NCI-H1092 (cell line): ENCODE data around the gene PCMTD2.
"Not testable (repeated sequence)": the region's sequence is repeated elsewhere in the genome, so short reads cannot be mapped to it uniquely, and the experiment has no call there.

Experiments used
- DNase-seq: peaks from one replicate; lab custom pipeline; 2025; lab: John Stamatoyannopoulos, UW

Gene PCMTD2

DNA sequence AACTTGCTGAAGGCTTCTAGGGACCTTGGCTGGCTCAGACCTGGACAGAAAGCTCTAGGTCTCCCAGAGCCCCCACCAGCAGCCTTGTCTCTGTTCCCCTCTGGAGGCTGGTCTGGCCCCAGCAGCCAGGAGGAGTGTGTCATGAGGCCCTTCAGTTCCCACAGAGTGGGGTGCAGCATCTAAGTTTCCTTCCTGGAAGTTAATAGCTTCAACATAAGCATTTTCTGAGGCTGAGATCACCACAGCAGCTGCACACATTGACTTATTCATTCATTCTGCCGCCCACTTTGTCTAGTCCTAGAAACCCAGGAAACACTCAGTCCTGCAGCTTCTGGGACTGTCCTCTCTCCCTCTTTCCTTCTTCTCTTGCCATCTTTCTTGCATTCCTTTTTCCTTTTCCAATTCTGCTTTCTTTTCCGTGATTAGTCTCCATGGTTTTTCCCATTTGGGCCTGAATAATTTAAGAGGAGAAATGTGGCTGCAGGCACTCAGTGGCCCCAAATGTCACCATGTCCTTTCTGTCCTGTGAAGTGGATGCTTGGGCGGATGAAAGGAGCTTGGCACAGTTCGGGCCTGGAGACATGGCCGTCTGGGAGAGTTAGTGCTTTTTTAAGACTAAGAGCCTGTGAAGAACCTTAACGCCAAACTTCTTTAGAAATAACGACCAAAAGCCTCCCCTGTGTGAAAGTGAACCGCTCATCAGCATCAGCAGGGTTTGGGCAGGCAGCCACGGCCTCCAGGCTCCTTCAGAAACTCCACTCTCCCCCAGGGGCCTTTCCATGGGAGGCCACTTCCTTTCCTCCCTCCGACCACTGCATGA lies 31.0 kb upstream of the PCMTD2 start:
- no peak for DNase-seq

DNA sequence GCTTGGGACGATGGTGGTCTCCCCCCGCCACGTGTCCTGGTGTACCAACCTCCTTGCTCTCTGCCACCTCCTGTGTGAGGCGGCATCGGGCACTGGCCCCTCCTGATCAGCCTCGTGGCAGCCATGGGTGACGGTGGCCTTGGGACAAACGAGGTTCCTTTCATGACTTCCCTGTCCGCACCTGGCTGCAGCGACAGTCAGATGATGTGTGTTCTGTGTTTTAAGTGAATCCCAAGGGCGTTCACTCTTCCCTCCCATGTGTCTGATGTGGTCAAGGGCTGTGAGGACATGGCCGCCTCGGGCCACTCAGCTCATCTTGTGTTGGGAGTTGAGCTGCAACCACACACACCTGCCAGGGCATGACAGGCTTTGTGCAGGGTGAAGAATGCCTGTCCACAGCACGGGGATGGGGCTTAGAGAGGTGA lies 30.4 kb upstream of the PCMTD2 start:
- DNase-seq, result no peak

DNA sequence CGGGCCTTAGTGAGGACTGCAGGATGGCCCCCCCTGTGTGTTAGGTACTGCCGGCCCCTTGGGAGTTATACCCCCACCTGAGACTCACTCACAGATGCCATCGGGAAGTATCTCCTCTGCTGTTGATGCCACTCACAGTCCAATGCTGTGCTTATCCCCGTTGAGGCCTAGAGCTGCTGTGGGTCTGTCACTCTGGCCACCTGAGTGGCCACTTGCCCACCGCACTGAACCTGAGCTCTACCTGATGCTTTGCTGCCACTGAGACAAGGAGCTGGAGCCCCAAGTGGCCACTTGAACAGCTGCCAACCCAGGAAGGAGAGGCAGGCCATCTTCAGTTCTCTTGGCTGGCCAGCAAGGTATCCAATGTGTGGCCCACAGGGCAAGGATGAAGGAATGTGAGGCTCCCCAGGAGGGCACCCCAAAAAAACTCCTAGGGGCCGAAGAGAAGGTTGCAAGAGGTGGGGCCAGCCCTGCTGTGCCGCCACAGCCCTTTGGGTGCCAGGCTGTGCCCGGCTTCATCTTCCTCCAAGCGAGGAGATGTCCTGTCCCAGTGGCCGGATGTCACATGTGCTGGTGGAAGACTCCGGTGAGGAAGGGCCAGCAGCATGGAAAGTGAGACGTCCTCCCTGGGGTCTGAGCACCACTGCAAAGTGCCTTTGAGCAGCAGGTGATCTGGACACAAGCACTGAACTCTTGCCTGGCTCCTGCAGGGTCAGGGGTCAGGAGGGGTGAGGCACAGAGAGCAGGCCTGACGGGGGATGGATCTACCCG lies 29.5 kb upstream of the PCMTD2 start:
- no peak for DNase-seq

DNA sequence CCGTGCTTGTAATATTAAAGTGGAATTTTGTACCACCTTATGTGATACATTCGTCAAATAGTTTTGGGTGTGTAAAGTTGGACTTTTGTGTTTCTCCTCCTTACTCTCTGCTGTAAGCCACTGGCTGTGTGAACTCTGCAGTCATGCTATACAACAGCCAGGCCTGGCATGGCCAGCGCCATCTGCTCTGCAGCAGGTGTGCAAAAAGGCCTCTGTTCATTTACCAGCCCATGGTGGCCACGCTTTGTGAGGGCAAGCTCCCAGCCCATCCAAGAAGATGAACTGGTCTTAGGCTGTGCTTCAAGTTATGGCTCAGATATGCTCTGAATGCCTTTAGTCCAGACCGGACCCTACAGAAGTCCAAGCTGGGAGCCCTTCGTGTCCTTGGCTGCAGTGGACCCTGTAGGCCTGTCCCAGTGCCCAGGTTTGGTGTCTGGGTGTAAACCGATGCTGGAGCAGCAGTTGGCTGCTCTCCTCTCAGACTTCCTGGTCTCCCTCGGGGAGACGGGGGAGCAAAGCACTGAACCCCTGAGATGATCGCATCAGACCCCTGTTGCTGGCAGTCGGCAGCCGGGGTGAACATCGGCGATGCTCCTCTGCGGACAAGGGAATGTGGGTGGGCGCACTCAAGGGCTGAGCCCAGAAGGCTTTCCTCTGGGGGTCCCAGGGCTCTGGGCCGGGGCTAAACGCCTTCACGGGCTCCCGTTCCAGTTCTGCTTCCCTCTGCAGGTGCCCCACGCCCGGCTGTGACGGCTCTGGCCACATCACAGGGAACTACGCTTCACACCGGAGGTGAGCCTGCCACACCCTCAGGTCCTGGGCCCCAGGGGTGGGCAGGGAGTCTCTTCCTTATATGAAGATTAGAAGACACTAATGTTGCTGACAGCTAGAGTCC lies 28.6 kb upstream of the PCMTD2 start:
- no peak for DNase-seq

DNA sequence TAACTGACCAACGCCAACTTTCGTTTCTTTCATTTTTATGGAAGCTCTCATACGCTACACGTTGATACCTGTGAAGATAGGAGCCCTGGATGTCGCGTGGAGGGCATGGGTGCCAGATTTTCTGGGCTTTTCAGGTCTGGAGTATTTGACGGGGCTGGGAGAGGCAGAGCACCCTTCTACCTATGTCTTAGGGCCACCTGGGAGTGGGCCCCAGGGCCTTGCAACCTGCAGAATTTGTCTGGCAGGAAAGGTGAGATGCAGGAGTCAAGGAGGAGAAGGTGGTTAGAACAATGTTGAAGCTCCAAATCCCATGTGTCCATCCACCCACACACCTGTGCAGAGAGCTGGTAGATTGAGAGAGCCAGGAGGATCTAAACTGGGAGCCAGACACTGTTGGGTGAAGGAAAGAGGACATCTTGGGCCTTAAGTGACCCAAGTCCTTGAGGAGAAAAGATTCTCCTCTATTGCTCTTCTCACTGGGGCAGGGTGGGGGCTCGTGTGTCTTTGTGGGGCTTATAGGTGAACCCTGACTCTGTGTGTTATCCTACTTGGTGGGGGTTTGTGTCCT lies 27.4 kb upstream of the PCMTD2 start:
- DNase-seq, result no peak

DNA sequence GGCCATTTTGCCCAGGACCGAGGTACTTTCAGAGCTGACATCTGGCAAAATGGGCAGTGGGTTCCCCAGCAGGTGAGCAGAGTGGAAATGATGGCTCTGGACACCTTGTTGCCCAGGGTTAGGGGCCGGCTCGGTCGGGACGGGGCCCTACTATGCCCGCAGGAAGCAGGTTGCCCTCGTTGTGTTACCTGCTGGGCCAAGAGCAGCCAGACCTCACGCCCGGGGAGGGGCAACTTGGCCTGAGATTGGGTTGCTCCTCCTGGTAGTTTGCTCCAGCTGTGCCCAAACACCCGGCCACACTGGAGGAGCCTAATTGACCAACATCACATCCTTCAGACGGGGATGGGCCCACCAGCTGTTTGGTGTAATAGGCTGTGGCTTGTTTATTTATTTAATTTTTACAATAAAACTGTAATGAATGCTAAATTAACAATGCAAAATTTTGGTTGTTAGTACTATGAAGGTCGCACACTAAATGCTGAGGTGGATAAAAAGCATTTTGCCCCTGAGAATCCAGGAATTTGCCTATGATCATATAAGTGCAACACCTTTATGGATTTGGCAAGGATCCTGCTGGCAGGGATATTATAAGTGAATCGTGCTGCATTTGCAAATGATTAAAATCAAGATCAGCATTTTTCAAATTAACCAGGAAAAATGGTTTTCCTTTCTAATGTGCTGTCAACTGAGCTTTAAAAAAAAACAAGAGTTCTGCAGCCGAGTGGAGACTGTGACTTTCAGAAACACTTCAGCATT lies 26.6 kb upstream of the PCMTD2 start:
- no peak for DNase-seq

DNA sequence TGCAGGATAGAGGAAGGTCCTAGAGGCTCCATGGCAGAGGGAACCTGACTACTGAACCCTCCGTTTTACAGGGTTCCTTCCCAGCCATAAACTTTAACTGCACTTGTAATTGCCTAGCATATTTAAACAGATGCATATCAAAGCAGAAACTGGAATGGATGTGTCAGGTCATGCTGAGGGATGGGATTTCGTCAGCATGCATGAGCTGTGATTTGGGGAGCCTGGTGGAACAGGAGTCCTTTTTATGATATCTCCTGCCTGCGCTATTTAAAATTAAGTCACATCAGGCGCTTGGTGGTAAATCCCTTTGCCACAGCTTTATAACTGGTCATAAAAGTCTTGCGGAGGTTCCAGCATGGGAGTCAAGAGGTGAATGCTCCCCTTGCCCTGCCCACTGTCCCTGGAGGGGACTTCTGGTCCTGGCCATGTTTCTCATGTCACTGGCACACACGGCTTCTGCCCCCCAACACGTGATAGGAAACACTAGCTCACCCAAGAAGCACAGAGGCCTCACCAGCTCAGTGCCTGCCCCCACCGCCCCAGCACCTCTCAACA lies 26.0 kb upstream of the PCMTD2 start:
- no peak for DNase-seq

DNA sequence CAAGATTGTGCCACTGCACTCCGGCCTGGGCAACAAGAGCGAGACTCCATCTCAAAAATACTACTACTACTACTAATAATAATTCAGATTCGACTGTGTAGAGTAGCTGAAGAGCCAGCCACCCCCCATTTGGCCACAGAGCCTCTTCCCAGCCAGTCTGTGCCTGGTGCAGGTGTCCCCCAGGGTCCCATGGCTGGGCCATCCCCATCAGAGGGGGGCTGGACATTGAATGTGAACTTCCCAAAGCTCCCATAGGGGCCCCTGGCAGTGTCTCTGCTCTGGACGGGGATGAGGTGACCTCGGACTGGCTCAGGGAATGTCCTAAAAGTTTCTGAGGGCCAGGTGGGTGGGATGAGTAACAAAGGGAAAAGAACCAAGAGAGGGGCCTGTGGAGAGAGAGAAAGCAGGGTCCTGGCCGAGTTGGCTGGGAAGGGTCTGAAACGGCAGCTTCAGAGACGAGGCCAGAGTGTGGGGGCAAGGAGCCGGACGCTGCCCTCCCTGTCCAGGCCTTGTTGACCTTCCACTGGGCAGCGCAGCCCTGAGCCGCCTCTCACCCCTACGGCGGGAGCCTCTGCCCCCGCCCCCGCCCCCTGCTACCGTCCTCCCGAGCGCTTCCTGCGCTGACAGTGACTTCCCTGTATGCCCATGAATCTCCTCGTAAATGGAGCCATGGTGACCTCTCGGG lies 24.9 kb upstream of the PCMTD2 start:
- no peak for DNase-seq

DNA sequence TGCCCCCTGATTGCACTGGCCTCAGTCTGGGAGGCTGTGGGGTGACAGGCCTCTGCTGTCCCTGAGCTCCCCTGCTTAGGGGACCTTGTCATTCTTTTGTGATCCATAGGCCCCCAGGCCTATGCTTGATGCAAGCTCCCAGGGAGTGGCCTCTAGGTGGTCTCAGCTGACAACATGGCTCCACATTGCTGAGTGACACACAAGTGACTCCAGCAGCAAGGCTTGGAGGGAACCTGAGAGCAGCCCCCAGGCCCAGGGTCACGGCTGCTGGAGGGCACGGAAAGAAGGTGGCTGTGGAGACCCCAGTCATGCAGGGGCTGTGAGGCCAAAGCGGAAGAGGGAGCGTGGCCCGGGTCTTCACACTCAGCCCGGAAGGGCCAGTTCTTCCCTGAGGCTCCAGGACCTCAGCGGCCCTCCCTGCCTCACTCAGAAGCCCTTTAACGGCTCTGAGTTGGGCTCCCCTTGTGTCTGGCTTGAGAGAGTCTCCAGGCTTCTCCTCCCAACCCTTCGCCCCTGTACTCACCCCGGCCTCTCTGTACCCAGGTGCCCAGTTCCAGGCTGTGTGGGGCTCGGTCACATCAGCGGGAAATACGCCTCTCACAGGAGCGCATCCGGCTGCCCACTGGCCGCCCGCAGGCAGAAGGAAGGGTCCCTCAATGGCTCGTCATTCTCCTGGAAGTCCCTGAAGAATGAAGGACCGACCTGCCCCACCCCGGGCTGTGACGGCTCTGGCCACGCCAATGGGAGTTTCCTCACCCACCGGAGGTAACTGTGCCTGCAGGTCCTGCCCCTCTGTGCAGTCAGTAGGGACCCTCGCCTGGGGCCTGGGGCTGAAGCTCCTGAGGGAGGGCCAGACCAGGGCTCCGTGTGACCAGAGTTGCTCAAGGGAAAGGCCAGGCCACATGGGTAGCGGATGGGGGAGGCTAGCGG lies 23.7 kb upstream of the PCMTD2 start:
- DNase-seq, result no peak

DNA sequence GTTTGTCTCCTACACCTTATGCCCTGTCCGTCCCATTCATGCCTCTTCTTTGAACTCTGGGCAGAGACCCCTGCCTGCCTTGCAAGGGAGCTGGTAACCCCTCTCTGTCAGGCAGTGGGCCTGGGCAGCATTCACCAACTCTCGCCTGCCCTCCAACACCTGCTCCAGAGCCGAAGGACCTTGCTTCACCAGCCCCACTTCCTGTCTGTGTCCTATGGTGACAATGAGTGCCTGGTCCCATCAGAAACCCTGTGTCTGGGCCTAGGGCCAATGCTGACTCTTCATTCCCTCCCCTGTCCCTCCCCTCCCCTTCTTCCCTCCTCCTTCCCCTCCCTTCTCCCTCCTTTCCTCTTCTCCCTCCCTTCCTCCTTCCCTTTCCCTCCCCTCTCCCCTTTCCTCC lies 22.8 kb upstream of the PCMTD2 start:
- DNase-seq, result no peak

DNA sequence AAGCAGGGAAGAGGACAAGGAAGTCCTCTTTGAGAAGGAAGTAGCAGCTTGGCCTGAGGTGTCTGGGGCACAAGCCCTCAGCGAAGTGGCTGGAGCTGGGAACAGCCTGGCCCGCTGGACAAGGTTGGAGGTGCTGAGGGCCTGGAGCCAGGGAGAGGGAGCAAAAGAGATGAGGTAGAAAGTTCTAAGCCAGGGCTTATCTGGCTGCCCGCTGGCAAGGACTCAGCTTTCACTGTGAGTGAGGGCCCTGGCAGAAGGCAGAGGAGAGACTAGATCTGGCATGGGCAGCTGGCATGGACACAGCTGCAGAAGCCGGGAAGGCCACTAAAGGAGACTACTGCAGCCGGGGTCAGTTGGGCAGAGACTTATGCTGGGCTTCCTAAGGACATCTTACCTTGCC lies 21.8 kb upstream of the PCMTD2 start:
- no peak for DNase-seq

DNA sequence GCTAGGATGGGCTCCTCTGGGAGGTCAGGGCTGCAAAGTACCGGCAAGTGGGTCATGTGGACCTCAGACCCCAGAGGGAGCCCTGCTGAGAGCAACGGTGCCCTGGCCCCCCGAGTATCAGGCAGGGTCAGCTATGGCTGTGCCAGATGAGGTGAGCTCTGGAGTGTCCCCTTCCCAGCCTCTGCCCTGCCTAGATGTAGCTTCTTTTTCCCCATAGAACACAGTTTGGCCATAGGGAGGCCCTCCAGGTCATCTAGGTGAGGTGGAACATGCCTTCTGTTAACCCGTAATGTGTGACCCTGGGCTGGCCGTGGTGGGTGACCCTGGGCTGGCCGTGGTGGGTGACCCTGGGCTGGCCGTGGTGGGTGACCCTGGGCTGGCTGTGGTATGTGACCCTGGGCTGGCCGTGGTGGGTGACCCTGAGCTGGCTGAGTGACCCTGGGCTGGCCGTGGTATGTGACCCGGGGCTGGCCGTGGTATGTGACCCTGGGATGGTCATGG lies 21.2 kb upstream of the PCMTD2 start:
- no peak for DNase-seq

DNA sequence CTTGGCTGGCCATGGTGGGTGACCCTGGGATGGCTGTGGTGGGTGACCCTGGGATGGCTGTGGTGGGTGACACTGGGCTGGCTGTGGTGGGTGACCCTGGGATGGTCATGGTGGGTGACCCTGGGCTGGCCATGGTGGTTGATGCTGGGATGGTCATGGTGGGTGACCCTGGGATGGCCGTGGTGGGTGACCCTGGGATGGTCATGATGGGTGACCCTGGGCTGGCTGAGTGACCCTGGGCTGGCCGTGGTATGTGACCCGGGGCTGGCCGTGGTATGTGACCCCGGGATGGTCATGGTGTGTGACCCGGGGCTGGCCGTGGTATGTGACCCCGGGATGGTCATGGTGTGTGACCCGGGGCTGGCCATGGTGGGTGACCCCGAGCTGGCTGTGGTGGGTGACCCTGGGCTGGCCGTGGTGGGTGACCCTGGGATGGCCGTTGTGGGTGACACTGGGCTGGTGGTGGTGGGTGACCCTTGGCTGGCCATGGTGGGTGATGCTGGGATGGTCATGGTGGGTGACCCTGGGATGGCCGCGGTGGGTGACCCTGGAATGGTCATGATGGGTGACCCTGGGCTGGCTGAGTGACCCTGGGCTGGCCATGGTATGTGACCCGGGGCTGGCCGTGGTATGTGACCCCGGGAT lies 20.5 kb upstream of the PCMTD2 start:
- DNase-seq, result not testable (repeated sequence)

DNA sequence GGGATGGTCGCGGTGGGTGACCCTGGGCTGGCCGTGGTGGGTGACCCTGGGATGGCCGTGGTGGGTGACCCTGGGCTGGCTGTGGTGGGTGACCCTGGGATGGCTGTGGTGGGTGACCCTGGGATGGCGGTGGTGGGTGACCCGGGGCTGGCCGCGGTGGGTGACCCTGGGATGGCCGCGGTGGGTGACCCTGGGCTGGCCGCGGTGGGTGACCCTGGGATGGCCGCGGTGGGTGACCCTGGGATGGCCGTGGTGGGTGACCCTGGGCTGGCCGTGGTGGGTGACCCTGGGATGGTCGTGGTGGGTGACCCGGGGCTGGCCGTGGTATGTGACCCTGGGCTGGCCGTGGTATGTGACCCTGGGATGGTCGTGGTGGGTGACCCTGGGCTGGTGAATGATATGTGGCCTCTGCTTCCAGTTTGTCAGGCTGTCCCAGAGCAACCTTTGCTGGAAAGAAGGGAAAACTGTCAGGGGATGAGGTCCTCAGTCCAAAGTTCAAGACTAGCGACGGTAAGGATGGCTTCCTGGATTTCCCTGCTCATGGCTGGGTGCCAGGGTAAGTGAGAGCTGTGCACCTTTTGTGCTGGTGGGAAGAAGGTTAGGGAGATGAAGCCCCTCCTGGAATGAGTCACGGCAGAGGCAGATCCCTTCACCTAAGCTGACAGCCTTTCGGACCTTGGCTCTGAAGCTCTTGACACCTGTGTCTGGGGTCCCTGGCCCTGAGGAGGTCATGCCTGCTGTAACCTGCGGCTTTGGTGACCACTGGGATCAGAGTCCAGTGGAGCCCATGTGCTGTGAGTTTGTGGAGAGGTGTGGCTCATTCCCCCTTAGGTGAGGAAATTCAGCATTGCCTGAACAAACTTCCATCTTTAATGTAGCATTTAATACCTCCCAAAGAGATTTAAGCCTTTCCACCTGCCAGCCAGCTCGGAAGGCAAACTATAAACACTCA lies 19.1 kb upstream of the PCMTD2 start:
- no peak for DNase-seq

DNA sequence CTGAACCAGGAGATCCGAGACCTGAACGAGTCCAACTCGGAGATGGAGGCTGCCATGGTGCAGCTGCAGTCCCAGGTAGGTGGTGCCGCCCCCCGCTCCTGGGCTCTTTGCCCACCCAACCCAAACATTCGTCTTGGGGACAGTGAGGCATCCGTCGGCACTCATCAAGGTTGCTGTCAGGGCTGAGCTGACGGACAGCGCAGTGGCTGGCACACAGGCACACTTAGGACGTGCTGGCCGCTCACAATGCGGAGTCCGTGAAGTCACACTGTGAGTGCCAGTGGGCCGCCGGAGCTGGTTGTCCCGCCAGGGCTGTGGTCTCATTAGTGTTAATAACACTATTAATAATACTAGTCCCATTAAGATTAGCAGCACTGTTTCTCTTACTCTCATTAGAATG lies 18.2 kb upstream of the PCMTD2 start:
- no peak for DNase-seq

DNA sequence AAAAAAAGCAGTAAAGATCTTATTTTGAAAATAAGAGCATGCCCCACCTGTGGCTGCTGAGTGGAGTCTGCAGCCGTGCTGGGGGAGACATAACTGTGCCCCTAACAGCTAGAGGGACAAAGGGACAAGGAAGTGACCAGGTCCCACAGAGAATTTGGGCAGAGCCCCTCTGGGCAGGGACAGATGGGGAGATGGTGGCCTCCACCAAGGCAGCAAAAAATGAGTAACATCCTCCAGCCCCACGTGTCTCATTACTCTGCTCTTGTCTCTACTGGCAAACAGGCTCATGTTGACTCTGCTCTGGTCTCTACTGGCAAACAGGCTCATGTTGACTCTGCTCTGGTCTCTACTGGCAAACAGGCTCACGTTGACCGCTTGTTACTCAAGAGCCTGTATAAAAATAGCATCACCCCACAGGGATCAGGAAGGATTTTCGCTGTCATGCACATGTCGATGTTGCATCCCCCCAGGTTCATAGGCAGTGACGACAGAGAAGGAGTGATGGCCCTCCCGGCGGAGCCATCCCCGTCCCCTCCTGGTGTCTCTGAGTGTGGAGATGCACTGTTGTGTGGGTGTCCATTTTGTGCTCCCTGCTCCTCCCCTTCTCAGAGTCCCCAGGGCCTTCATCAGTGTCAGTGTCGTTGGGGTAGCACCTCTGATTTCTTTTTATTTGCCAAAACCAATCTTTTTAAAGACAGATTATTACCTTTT lies 17.3 kb upstream of the PCMTD2 start:
- DNase-seq, result no peak
